ENCODE data around the gene ADAMTS18. TPM values are rescaled to one million over a fixed set of nuclear protein-coding genes. Genes with fewer than 3 reads are reported as not detected.

ADAMTS18 gene
- total RNA-seq, 1 donor from 2014 or later, result 14.5 TPM

DNA sequence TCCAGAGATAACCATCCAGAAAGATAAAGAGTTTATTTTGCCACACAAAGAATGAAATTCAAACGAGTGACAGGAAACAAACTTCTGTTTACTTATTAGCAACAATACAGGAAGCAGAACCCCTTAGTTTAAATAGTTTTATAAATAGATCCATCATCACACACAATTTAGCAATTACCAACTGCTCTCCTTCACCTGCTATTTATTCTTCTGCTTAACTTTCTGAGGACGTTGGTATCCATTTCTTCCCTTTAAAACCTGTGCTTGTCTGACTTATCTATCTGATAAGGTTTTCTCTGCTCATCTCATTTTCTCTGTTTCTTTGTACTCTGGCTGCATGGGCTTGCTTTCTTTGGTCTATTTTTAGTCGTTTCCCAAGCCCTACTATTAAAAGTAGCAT lies 4.3 kb upstream of the ADAMTS18 start:
- DNase-seq (ENCODE audit: extremely low read depth, low read depth, low spot score), result no peak

GRCh38 chr16:77437859-77438258 lies 3.0 kb upstream of the ADAMTS18 start:
- DNase-seq (ENCODE audit: extremely low read depth, low read depth, low spot score), result peak; percentile 64

GRCh38 chr16:77435272-77435820 lies 512 bp upstream of the ADAMTS18 start:
- no peak for DNase-seq (ENCODE audit: extremely low read depth, low read depth, low spot score)

GRCh38 chr16:77434022-77434529 lies 758 bp downstream of the ADAMTS18 start:
- DNase-seq (ENCODE audit: extremely low read depth, low read depth, low spot score), result no peak

DNA sequence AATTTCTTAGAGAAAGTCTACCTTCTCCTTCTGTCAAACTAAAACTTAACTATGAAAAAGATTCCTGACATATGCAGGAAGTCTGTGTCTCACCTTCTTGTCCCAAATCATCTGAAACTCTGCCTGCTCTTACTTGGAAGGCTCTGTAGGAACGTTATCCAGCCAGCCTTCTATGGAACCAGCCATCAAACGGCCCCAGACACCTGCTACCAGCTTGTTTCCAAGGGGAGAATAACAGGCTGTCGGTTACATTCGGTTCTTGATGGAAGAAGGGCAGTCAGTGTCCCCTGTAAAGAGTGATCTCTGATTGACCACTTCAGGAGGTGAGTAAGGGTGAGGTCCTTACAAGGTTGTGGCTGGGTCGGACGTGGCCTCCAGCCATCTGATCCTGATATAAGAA lies 1.7 kb downstream of the ADAMTS18 start:
- no peak for DNase-seq (ENCODE audit: extremely low read depth, low read depth, low spot score)

DNA sequence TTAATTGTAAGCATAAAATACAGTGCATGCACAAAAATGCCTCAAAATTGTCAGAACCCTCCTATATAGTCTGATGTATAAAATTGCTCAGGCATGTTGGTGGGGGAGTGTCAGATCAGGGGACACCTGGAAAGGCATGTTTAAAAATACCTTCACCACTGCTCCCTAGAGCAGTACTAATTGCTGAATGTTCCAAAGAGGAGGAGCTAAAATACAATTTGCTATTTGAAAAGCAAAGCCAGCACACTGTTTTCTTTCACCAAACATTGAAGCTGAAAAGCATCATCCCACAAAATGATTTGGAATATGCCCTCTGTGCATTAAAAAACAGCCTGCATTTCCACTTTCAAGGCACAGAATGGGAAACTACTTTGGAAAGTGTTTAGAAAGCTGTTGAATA lies 2.6 kb downstream of the ADAMTS18 start:
- DNase-seq (ENCODE audit: extremely low read depth, low read depth, low spot score), result no peak

DNA sequence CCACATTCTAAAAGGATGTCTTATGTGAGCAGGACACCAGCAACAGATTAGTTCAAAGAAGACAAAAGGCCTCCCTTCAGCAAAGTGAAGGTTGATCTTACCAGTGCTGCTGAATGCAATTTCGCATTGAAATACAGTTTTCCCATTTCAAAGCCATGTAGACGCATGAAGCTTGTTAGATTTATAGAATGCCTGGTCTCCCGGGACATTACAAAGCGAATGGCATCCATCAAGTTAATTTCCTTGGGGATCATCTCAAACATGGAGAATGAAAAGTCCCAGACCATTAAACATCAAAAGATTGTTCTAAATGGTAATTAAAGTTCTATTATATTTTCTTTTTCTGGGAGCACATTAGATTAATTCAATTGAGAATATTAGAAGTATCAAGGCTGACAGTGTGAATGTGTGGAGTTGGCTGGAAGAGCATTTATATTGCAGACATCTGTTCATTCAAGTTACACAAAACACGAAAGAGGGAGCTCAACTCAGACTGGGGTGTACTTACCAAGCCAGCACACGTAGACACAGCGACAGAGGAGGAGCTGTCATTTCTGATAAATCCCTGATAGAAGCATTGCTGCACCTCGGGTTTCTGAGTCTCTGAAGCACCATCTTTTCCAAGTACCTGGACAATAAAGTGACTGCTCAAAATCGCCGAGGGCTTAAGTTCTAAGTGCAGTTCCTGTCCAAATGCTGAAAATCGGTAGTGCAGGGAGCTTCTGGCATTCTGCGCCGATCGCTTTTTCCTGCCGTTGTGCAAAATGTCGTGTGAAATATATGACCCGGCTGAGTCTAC lies 3.8 kb downstream of the ADAMTS18 start:
- no peak for DNase-seq (ENCODE audit: extremely low read depth, low read depth, low spot score)

DNA sequence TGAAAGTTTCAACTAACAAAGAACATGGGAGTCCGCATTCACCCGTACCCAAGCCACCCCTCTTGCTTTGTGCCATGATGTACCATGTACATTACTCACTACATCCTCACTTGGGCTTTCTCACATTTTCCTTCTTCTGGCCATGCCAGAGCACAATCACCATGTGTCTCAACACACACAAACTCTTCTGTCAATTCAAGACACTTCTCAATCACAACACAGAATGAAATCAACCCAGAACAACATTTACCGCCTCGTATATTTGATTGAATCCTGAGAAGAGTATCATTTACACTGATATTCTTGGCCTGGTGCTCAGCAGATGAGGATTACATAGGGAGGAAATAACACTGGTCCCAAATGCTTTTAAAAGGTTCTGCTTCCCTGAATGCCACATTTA lies 4.5 kb downstream of the ADAMTS18 start:
- no peak for DNase-seq (ENCODE audit: extremely low read depth, low read depth, low spot score)

GRCh38 chr16:77424871-77425604 lies 9.8 kb downstream of the ADAMTS18 start:
- no peak for DNase-seq (ENCODE audit: extremely low read depth, low read depth, low spot score)

- DNase-seq (ENCODE audit: extremely low read depth, low read depth, low spot score), result no peak
Observed at GRCh38 chr16:77422196-77422784, 12.5 kb downstream of the ADAMTS18 start.

DNA sequence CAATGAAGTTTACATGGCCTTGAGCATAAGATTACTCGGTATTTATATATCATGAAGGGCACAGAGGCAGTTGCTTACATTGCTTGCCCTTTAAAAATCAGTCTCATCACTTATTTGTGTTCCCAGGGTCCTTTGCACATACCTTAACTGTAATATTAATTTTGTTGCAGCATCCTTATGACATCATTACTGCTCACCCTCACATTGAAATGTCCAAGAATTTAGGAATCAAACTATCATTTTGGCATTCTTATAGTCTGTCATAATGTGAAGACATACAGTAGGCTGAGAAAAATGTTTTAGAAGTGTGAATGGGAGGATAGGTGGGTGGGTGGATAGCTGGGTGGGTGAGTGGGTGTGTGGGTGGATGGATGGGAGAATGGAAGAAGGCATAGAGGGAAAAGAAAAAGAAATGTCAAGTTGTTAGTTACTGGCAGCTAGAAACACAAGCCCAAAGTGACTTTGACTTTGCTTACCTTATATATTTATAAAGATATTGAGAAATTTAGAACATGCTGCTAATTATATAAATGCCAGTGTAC lies 17.8 kb downstream of the ADAMTS18 start:
- DNase-seq (ENCODE audit: extremely low read depth, low read depth, low spot score), result no peak

- no peak for DNase-seq (ENCODE audit: extremely low read depth, low read depth, low spot score)
Observed at GRCh38 chr16:77414752-77415231, 20.0 kb downstream of the ADAMTS18 start.

DNA sequence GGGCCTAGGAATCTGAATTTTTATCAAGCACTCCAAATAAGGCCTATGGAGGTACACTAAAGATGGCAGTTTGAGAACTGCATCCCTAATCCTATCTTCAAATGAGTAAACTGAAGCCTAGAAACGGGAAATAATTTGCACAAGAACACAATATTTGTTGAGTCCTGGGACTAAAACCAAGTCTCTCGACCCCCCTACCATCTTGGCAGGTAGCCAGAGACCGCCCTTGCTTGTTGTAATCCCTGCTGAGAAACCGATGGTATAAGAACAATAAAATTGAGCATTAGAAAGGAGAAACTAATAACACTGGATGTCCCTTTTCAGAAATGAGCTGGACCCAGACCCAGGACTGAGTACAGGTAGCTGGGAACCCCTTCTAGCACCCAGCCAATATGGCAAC lies 24.4 kb downstream of the ADAMTS18 start:
- no peak for DNase-seq (ENCODE audit: extremely low read depth, low read depth, low spot score)

GRCh38 chr16:77409311-77409710 lies 25.5 kb downstream of the ADAMTS18 start:
- DNase-seq (ENCODE audit: extremely low read depth, low read depth, low spot score), result no peak

GRCh38 chr16:77408607-77409006 lies 26.2 kb downstream of the ADAMTS18 start:
- no peak for DNase-seq (ENCODE audit: extremely low read depth, low read depth, low spot score)

GRCh38 chr16:77406680-77407079 lies 28.2 kb downstream of the ADAMTS18 start:
- no peak for DNase-seq (ENCODE audit: extremely low read depth, low read depth, low spot score)

- DNase-seq (ENCODE audit: extremely low read depth, low read depth, low spot score), result no peak
Observed at GRCh38 chr16:77404775-77405174, 30.1 kb downstream of the ADAMTS18 start.

GRCh38 chr16:77403732-77404131 lies 31.1 kb downstream of the ADAMTS18 start:
- DNase-seq (ENCODE audit: extremely low read depth, low read depth, low spot score), result no peak

GRCh38 chr16:77402672-77403071 lies 32.2 kb downstream of the ADAMTS18 start:
- peak; percentile 23 for DNase-seq (ENCODE audit: extremely low read depth, low read depth, low spot score)

DNA sequence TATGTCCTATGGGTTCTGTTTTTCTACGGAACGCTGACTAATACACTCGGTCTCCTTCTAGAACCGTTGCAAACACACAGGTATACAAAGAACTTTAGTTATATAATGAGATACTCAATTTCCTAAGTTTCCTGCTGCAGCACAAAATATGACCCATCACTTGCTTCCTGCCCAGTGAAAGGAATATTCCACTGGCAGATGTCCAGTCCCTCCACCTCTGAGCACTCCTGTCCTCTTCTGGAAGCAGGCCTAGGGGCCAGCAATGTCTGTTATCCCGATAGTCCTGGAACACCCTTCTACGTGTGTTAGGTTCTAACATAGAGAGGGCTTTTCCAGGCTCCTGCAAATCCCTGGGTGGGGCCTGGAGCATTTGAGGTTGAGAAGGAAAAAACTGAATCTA lies 32.7 kb downstream of the ADAMTS18 start:
- no peak for DNase-seq (ENCODE audit: extremely low read depth, low read depth, low spot score)

DNA sequence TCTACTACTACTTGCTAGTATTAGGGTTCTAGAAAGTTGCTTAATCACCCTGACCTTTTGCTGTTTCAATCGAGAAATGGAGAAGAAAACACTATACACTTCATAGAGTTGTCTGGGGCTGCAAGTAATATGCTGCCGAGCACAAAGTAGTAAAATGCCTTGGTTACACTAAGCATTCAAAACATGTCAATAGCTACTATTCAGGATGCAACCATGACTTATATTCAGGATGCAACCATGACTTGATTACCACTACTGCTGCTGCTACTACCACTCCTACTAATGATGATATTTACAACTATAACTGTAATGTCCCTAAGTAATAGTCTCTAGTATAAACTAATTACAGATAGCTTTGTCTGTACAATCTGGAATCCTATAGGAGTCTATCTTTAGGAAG lies 35.3 kb downstream of the ADAMTS18 start:
- DNase-seq (ENCODE audit: extremely low read depth, low read depth, low spot score), result no peak

Measured in glomerular endothelial cell (primary cell).